Neural crest cell (in vitro differentiated cells): ENCODE data around the gene AICDA. TPM values are rescaled to one million over a fixed set of nuclear protein-coding genes. Genes with fewer than 3 reads are reported as not detected.

ENCODE experiments used
- DNase-seq: peaks from one replicate; pipeline ENCODE4 v3.0.0; 2021; ENCODE audit warnings: low read depth, mixed read lengths, low spot score
- H3K27ac Mint-ChIP-seq: one replicate; pipeline ENCODE4 v1.8.0; 2021; ENCODE audit warnings: mild to moderate bottlenecking, mixed read lengths; ENCODE audit not compliant: unreplicated experiment
- H3K27me3 Mint-ChIP-seq: 2 replicates; pipeline ENCODE4 v1.8.0; 2021; ENCODE audit warnings: low read depth, mild to moderate bottlenecking, mixed read lengths
- H3K36me3 Mint-ChIP-seq: 2 replicates; pipeline ENCODE4 v1.8.0; 2021; ENCODE audit warnings: low read depth, mild to moderate bottlenecking, mixed read lengths
- H3K4me1 Mint-ChIP-seq: 2 replicates; pipeline ENCODE4 v1.8.0; 2021; ENCODE audit warnings: mixed read lengths
- H3K4me3 Mint-ChIP-seq: one replicate; pipeline ENCODE4 v1.8.0; 2021; ENCODE audit warnings: mild to moderate bottlenecking, mixed read lengths
- H3K9me3 Mint-ChIP-seq: 2 replicates; pipeline ENCODE4 v1.8.0; 2021; ENCODE audit warnings: mixed read lengths
- CTCF ChIP-seq: fragments of 200-600 bp; sonication (generic); conservative IDR thresholded peaks from 2 replicates; pipeline ENCODE4 v1.5.0; 2021; ENCODE audit warnings: antibody characterized with exemption, mild to moderate bottlenecking
- total RNA-seq: library from RNA; stranded (reverse); gene quantifications from 2 replicates; pipeline ENCODE4 v1.2.1, GENCODE V29; 2021

Gene AICDA
- total RNA-seq, 1 donor from 2014 or later, result not detected

- H3K27ac Mint-ChIP-seq, result no peak overlapping the region
- TF ChIP-seq CTCF, result no peak
- DNase-seq, result no peak
- H3K36me3 Mint-ChIP-seq, result no peaks in the 10 kb centered on the region
- no peaks in the 10 kb centered on the region for H3K27me3 Mint-ChIP-seq
- no peak overlapping the region for H3K4me3 Mint-ChIP-seq
- H3K9me3 Mint-ChIP-seq, result peaks cover 8% of the 10 kb centered on the region
- peaks cover 3% of the 10 kb centered on the region for H3K4me1 Mint-ChIP-seq
These were observed 48.0 kb downstream of the AICDA start for GRCh38 chr12:8564656-8565055.

- Mint-ChIP-seq H3K27ac (no peak overlapping the region), H3K36me3 (no peaks in the 10 kb centered on the region), H3K27me3 (no peaks in the 10 kb centered on the region), H3K9me3 (peaks cover 8% of the 10 kb centered on the region), H3K4me1 (peaks cover 3% of the 10 kb centered on the region), H3K4me3 (no peak overlapping the region)
- DNase-seq, result no peak
- TF ChIP-seq CTCF, result no peak
These were observed 49.3 kb downstream of the AICDA start for GRCh38 chr12:8563356-8563755.

GRCh38 chr12:8562310-8562709 lies 50.3 kb downstream of the AICDA start:
- Mint-ChIP-seq H3K9me3 (peaks cover 8% of the 10 kb centered on the region), H3K4me1 (peaks cover 3% of the 10 kb centered on the region), H3K27ac (no peak overlapping the region), H3K36me3 (no peaks in the 10 kb centered on the region), H3K27me3 (no peaks in the 10 kb centered on the region), H3K4me3 (no peak overlapping the region)
- no peak for DNase-seq
- peak; percentile 30 for TF ChIP-seq CTCF

- Mint-ChIP-seq H3K36me3 (no peaks in the 10 kb centered on the region), H3K27me3 (no peaks in the 10 kb centered on the region), H3K27ac (no peak overlapping the region), H3K9me3 (peaks cover 5% of the 10 kb centered on the region), H3K4me3 (no peak overlapping the region), H3K4me1 (peaks cover 3% of the 10 kb centered on the region)
- TF ChIP-seq CTCF, result no peak
- no peak for DNase-seq
These were observed 51.6 kb downstream of the AICDA start for GRCh38 chr12:8561011-8561410.

- no peaks in the 10 kb centered on the region for H3K27me3 Mint-ChIP-seq
- no peaks in the 10 kb centered on the region for H3K36me3 Mint-ChIP-seq
These were observed 53.0 kb downstream of the AICDA start for GRCh38 chr12:8559676-8560075.

More at GRCh38 chr12:8559676-8560075, 53.0 kb downstream of the AICDA start:
- no peak for TF ChIP-seq CTCF
- no peak overlapping the region for H3K27ac Mint-ChIP-seq
- H3K4me3 Mint-ChIP-seq, result no peak overlapping the region
- peaks cover under 1% of the 10 kb centered on the region for H3K4me1 Mint-ChIP-seq
- peaks cover 5% of the 10 kb centered on the region for H3K9me3 Mint-ChIP-seq
- no peak for DNase-seq
